Transverse colon (tissue), 4 donors: Measurements from ENCODE around the gene WDR62.

Experiments
- EP300 ChIP-seq: sonication (generic); formaldehyde crosslinking; IDR thresholded peaks from one replicate; pipeline ENCODE4 v1.6.1; 2017; ENCODE audit warnings: antibody characterized with exemption, low read depth
- POLR2A ChIP-seq: fragments of 450-650 bp; IDR thresholded peaks from one replicate; pipeline ENCODE4 v1.6.1; 2016; ENCODE audit warnings: antibody characterized with exemption, mild to moderate bottlenecking, moderate library complexity
- POLR2AphosphoS5 ChIP-seq, 3 donors: sonication (generic); formaldehyde crosslinking; IDR thresholded peaks; one replicate each; pipeline ENCODE4 v1.6.1; 2016; ENCODE audit warnings: antibody characterized with exemption in 3 of 3
- TF ChIP-seq, protein P1 (sequence below), 5 experiments: fragments of 200-600 bp in 3 of 5; fragments of 450-650 bp in 2 of 5; sonication (generic) in 3 of 5; IDR thresholded peaks; 1 replicate in 2 of 5; 2 replicates in 3 of 5; pipeline ENCODE4 v1.5.1; 2016 to 2017; ENCODE audit warnings: antibody characterized with exemption in 5 of 5, inconsistent platforms in 3 of 5, mild to moderate bottlenecking in 2 of 5, moderate library complexity in 1 of 5

DNA sequence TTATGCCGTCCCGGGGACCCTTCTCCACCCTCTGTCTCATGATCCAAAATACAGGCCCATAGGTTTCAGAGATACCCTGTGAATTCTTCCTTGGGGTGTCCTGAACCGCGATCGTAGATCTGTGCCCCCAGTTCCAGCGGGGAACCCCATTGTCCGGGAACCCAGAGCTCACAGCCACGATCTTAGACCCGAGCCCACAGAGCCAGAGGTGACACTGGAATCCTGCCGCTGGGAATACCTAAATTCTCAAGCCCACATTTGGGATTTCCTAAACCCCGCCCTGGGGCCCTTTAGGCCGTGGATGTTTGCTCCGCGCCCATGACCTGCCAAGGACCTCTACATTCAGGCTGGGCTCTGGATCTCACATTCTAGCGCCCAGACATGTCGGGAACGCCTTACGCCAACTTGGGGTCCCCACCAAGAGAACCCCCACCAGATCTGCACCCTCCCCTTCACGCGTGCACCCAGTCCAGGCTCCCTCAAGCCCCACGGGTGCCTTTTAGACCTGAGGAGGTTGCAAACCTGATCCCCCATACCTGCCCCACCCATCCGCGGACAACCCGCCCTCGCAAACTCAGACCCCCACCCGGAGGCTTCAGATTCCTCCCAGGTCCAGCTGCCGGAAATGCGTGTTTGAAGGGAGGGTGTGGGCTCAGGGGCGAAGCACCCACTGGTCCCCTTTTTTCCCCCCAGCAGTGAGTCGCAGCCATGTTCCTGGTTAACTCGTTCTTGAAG lies 85.8 kb downstream of the WDR62 start:
- TF ChIP-seq EP300 (no peak), POLR2A (no peak), POLR2AphosphoS5 (IDR thresholded peaks at IDR 0.05) (no peak)
- TF ChIP-seq, protein P1, sequence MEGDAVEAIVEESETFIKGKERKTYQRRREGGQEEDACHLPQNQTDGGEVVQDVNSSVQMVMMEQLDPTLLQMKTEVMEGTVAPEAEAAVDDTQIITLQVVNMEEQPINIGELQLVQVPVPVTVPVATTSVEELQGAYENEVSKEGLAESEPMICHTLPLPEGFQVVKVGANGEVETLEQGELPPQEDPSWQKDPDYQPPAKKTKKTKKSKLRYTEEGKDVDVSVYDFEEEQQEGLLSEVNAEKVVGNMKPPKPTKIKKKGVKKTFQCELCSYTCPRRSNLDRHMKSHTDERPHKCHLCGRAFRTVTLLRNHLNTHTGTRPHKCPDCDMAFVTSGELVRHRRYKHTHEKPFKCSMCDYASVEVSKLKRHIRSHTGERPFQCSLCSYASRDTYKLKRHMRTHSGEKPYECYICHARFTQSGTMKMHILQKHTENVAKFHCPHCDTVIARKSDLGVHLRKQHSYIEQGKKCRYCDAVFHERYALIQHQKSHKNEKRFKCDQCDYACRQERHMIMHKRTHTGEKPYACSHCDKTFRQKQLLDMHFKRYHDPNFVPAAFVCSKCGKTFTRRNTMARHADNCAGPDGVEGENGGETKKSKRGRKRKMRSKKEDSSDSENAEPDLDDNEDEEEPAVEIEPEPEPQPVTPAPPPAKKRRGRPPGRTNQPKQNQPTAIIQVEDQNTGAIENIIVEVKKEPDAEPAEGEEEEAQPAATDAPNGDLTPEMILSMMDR (IDR thresholded peaks at IDR 0.05): no peak
